ENCODE data around the gene HAUS1. TPM values are rescaled to one million over a fixed set of nuclear protein-coding genes. Genes with fewer than 3 reads are reported as not detected.
"Not testable (repeated sequence)": the region's sequence is repeated elsewhere in the genome, so short reads cannot be mapped to it uniquely, and the experiment has no call there.

HAUS1 gene
- total RNA-seq, 1 donor from 2014 or later: 17.8 TPM

- no peak overlapping the region for H3K4me3 ChIP-seq
- ATAC-seq (peak; percentile 85 to 91), DNase-seq (no peak)
- no peak for TF ChIP-seq CTCF (IDR thresholded peaks at IDR 0.05)
- H3K27ac ChIP-seq: peak overlapping the region; percentile 51
- no peaks in the 10 kb centered on the region for H3K27me3 ChIP-seq (ENCODE audit: low read depth)
- H3K4me1 ChIP-seq: no peaks in the 10 kb centered on the region
- no peaks in the 10 kb centered on the region for H3K9me3 ChIP-seq
- intact Hi-C loops (cut with DNase I): no loop called here
- H3K36me3 ChIP-seq: no peaks in the 10 kb centered on the region
These were observed 56.0 kb downstream of the HAUS1 start for GRCh38 chr18:46160050-46160798.

- H3K4me1 ChIP-seq; H3K4me3 ChIP-seq; ATAC-seq; DNase-seq; H3K27me3 ChIP-seq (ENCODE audit: low read depth); H3K36me3 ChIP-seq; intact Hi-C loops (cut with DNase I); H3K9me3 ChIP-seq: not testable (repeated sequence)
- peak overlapping the region; percentile 51 for H3K27ac ChIP-seq
These were observed 56.7 kb downstream of the HAUS1 start for GRCh38 chr18:46160840-46161239.

GRCh38 chr18:46161703-46162396 is 57.7 kb downstream of the HAUS1 start:
- ATAC-seq (no peak), DNase-seq (no peak)
- H3K27me3 ChIP-seq (ENCODE audit: low read depth): no peaks in the 10 kb centered on the region
- no peaks in the 10 kb centered on the region for H3K36me3 ChIP-seq
- H3K4me1 ChIP-seq: no peaks in the 10 kb centered on the region
- no peaks in the 10 kb centered on the region for H3K9me3 ChIP-seq
- TF ChIP-seq CTCF (IDR thresholded peaks at IDR 0.05): no peak
- no peak overlapping the region for H3K4me3 ChIP-seq
- intact Hi-C loops (cut with DNase I): no loop called here
- H3K27ac ChIP-seq: no peak overlapping the region

- intact Hi-C loops (cut with DNase I): no loop called here
- no peak for ATAC-seq
- no peaks in the 10 kb centered on the region for H3K4me1 ChIP-seq
- TF ChIP-seq CTCF (IDR thresholded peaks at IDR 0.05): no peak
- H3K9me3 ChIP-seq: no peaks in the 10 kb centered on the region
- no peak overlapping the region for H3K4me3 ChIP-seq
- H3K27me3 ChIP-seq (ENCODE audit: low read depth): no peaks in the 10 kb centered on the region
- DNase-seq: no peak
- H3K27ac ChIP-seq: no peak overlapping the region
- no peaks in the 10 kb centered on the region for H3K36me3 ChIP-seq
These were observed 58.9 kb downstream of the HAUS1 start for GRCh38 chr18:46163091-46163490.

GRCh38 chr18:46163941-46164499 is 59.8 kb downstream of the HAUS1 start:
- Histone ChIP-seq H3K4me3 (no peak overlapping the region), H3K4me1 (no peaks in the 10 kb centered on the region), H3K27me3 (ENCODE audit: low read depth) (no peaks in the 10 kb centered on the region), H3K27ac (no peak overlapping the region), H3K36me3 (no peaks in the 10 kb centered on the region), H3K9me3 (no peaks in the 10 kb centered on the region)
- ATAC-seq (no peak), DNase-seq (no peak)
- TF ChIP-seq CTCF (IDR thresholded peaks at IDR 0.05): no peak
- intact Hi-C loops (cut with DNase I): no loop called here

GRCh38 chr18:46164502-46164901 is 60.3 kb downstream of the HAUS1 start:
- DNase-seq; H3K4me3 ChIP-seq; H3K27ac ChIP-seq; H3K4me1 ChIP-seq; H3K9me3 ChIP-seq; H3K36me3 ChIP-seq; ATAC-seq; intact Hi-C loops (cut with DNase I); H3K27me3 ChIP-seq (ENCODE audit: low read depth): not testable (repeated sequence)
